RWPE2 (cell line): Measurements from ENCODE around the gene CIAO2A.

Source experiments
- ATAC-seq: fragments of 200-7000 bp; cut with Tn5 transposase; 3 replicates; pipeline ENCODE4 v1.9.1; 2021; ENCODE audit warnings: low read depth
- DNase-seq: peaks from one replicate; pipeline ENCODE4 v3.0.0-alpha.2; 2020; ENCODE audit warnings: low spot score
- H3K27ac ChIP-seq: fragments of 450-650 bp; 2 replicates; pipeline ENCODE4 v1.5.1; 2017; ENCODE audit warnings: mild to moderate bottlenecking; ENCODE audit not compliant: poor library complexity, severe bottlenecking
- H3K27me3 ChIP-seq: fragments of 250-450 bp; sonication (Bioruptor Pico); 2 replicates; pipeline ENCODE4 v1.5.1; 2021; ENCODE audit warnings: mild to moderate bottlenecking, moderate library complexity; ENCODE audit not compliant: insufficient read depth, poor library complexity, severe bottlenecking
- H3K36me3 ChIP-seq: fragments of 250-450 bp; sonication (Bioruptor Pico); 2 replicates; pipeline ENCODE4 v1.5.1; 2020; ENCODE audit warnings: low read depth, mild to moderate bottlenecking, moderate library complexity
- H3K4me1 ChIP-seq: fragments of 250-450 bp; sonication (Bioruptor Pico); 2 replicates; pipeline ENCODE4 v1.5.1; 2021; ENCODE audit warnings: mild to moderate bottlenecking, moderate library complexity; ENCODE audit not compliant: insufficient read depth, poor library complexity, severe bottlenecking
- H3K4me3 ChIP-seq: fragments of 250-450 bp; sonication (Bioruptor Pico); 2 replicates; pipeline ENCODE4 v1.5.1; 2021; ENCODE audit warnings: mild to moderate bottlenecking, moderate library complexity; ENCODE audit not compliant: severe bottlenecking
- H3K9me3 ChIP-seq: fragments of 250-450 bp; sonication (Bioruptor Pico); 2 replicates; pipeline ENCODE4 v1.5.1; 2021; ENCODE audit warnings: mild to moderate bottlenecking, moderate library complexity; ENCODE audit not compliant: severe bottlenecking
- TF ChIP-seq, protein P1 (sequence below): fragments of 450-650 bp; IDR thresholded peaks from one replicate; pipeline ENCODE4 v1.5.1; 2017; ENCODE audit warnings: mild to moderate bottlenecking, moderate library complexity; ENCODE audit not compliant: poor library complexity, severe bottlenecking

The CIAO2A gene, protein sequence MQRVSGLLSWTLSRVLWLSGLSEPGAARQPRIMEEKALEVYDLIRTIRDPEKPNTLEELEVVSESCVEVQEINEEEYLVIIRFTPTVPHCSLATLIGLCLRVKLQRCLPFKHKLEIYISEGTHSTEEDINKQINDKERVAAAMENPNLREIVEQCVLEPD

DNA sequence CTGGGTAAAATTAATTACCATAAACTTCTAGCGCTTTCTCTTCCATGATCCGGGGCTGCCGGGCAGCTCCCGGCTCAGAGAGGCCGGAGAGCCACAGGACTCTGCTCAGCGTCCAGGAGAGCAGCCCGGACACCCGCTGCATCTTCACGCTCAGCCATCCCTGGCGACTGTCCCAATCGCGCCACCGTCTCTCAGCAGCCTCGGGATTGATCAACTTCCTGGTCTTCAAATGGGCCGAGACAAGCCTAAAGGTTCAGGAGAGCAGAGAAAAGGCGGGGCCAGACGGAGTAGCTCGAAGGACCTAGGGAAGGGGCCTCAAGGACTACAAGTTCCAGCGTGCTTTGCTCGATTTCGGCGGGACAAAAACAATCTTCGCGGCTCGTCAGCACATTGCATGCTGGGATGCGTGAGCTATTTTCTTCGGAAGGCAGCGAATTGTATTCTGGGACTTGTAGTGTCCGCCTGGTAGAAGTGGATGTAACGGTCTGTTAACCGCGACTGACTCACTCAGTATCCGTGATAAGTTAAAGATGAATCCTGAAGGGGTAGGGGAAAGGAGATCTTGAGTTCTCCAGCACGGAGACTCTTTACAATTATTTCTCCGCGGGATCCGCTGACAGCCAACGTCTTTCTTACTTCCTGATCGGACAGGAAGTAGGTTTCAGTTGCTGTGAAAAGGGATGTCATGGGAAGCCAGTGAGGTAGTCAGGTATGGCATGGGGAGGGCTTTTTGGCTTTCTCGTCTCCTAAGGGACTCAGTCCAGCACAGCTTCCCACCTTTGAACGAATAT is at the start of gene CIAO2A:
Gene CIAO2A, minus strand, starts transcription at position 212 of the 791 bp plus-strand sequence. Its CDS starts 70 bp downstream, at position 142.
- Histone ChIP-seq H3K27ac (peak within 1 kb of the TSS; percentile 72), H3K4me3 (peak within 1 kb of the TSS; percentile 60), H3K36me3 (peaks cover 16% of the 10 kb centered on the region), H3K27me3 (no peaks in the 10 kb centered on the region), H3K4me1 (peaks cover 20% of the 10 kb centered on the region), H3K9me3 (no peaks in the 10 kb centered on the region)
- peak; percentile 99 for DNase-seq
- TF ChIP-seq, protein P1, sequence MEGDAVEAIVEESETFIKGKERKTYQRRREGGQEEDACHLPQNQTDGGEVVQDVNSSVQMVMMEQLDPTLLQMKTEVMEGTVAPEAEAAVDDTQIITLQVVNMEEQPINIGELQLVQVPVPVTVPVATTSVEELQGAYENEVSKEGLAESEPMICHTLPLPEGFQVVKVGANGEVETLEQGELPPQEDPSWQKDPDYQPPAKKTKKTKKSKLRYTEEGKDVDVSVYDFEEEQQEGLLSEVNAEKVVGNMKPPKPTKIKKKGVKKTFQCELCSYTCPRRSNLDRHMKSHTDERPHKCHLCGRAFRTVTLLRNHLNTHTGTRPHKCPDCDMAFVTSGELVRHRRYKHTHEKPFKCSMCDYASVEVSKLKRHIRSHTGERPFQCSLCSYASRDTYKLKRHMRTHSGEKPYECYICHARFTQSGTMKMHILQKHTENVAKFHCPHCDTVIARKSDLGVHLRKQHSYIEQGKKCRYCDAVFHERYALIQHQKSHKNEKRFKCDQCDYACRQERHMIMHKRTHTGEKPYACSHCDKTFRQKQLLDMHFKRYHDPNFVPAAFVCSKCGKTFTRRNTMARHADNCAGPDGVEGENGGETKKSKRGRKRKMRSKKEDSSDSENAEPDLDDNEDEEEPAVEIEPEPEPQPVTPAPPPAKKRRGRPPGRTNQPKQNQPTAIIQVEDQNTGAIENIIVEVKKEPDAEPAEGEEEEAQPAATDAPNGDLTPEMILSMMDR, result no peak
- peak; percentile 82 for ATAC-seq

DNA sequence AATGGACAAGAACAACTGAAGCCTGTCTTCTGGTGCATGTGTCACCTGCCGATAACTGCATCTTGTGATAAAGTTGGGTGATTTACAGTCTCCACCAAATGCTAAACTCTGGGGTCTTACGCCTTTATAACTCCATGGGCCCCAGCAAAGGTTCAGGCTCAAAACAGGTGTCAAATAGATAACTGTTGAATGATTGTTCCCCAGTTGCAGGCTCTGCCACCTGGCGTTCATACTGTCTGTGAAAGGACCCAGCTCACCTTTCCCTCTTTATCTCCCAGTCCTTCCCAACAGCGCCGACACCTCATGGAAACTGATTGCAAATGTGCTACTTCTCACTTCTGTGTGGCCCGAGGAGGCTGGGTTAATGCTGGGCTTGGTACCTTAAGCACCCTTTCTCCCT is 49.6 kb upstream of the CIAO2A start:
- Histone ChIP-seq H3K4me3 (no peak overlapping the region), H3K27me3 (no peaks in the 10 kb centered on the region), H3K27ac (no peak overlapping the region), H3K9me3 (no peaks in the 10 kb centered on the region), H3K36me3 (peaks cover 27% of the 10 kb centered on the region), H3K4me1 (no peaks in the 10 kb centered on the region)
- no peak for DNase-seq
- ATAC-seq, result no peak
- TF ChIP-seq, protein P1, result no peak

DNA sequence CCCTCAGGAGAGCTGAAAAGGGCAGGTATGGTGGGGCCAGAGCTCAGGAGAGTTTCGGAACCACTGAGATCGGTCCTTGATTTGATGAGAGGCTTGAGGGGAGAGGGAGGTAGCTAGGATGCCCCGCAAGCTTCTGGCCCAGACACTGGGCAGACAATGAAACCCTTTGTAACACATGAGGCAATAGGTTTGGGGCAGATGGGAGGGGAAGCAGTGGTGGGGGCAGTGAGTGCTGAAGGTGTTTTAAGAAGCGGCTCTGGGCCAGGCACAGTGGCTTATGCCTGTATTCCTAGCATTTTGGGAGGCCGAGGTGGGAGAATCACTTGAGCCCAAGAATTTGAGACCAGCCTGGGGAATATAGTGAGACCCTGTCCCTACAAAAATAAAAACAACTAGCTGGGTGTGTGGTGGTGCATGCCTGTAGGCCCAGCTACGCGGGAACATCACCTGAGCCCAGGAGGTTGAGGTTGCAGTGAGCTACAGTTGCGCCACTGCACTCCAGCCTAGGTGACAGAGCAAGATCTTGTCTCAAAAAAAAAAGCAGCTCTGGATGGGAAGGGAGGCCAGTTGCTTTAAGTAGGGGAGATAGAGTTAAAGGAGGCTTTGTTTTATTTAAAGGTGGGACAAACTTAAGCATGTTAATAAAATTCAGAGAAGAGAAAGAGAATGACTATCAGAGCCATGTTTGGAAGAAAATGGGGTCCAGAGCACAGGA is 48.3 kb upstream of the CIAO2A start:
- TF ChIP-seq, protein P1, result no peak
- peaks cover 39% of the 10 kb centered on the region for H3K36me3 ChIP-seq

DNA sequence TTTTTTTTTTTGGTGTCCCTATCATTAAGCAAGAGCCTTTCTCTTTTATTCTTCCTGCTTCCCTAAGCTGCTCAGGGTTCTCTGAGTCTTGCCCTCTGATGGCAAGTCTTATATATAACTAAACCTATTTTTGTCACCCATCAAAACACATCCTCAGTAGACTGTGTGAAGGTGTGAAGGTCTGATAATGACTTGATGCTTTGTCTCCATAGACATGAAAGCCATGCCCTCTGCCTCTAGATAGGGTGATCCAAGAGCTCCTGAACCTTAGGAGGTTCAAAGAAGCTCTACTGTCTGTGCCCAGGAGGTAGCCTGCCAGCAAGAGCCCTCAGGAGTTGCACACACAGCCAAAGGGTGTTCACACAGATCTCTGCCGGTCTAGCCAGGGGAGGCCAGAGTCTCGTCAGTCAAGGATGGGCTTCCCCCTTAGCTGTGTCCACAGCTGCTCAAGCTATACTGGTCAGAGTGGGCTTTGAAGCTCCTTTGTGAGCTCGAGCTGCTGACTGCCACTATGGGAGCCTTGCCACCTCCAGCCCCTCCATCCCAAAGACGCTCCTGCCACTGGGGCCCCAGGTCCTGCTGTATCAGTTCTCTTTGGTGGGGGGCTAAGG is 44.8 kb upstream of the CIAO2A start:
- no peaks in the 10 kb centered on the region for H3K9me3 ChIP-seq
- H3K27me3 ChIP-seq, result no peaks in the 10 kb centered on the region
- H3K27ac ChIP-seq, result no peak overlapping the region
- TF ChIP-seq, protein P1, result no peak
- DNase-seq, result no peak
- no peak for ATAC-seq
- peaks cover 63% of the 10 kb centered on the region for H3K36me3 ChIP-seq
- no peak overlapping the region for H3K4me3 ChIP-seq
- H3K4me1 ChIP-seq, result no peaks in the 10 kb centered on the region

More for the DNA sequence above, 48.3 kb upstream of the CIAO2A start:
- DNase-seq, result no peak
- no peak overlapping the region for H3K4me3 ChIP-seq
- no peaks in the 10 kb centered on the region for H3K27me3 ChIP-seq
- H3K4me1 ChIP-seq, result no peaks in the 10 kb centered on the region
- no peaks in the 10 kb centered on the region for H3K9me3 ChIP-seq
- H3K27ac ChIP-seq, result no peak overlapping the region
- ATAC-seq, result no peak
